B cell (primary cell): Measurements from ENCODE around the gene FFAR2.

Experiments used
- EZH2 ChIP-seq: IDR thresholded peaks from 2 replicates; pipeline ENCODE4 v1.6.1; 2012; ENCODE audit warnings: borderline replicate concordance, low read depth, mild to moderate bottlenecking, moderate library complexity, low read length; ENCODE audit not compliant: insufficient read depth, poor library complexity, severe bottlenecking
- TF ChIP-seq, protein P1 (sequence below): fragments of 200-600 bp; IDR thresholded peaks from one replicate; pipeline ENCODE4 v1.8.0; 2022; ENCODE audit warnings: antibody characterized with exemption, mild to moderate bottlenecking

DNA sequence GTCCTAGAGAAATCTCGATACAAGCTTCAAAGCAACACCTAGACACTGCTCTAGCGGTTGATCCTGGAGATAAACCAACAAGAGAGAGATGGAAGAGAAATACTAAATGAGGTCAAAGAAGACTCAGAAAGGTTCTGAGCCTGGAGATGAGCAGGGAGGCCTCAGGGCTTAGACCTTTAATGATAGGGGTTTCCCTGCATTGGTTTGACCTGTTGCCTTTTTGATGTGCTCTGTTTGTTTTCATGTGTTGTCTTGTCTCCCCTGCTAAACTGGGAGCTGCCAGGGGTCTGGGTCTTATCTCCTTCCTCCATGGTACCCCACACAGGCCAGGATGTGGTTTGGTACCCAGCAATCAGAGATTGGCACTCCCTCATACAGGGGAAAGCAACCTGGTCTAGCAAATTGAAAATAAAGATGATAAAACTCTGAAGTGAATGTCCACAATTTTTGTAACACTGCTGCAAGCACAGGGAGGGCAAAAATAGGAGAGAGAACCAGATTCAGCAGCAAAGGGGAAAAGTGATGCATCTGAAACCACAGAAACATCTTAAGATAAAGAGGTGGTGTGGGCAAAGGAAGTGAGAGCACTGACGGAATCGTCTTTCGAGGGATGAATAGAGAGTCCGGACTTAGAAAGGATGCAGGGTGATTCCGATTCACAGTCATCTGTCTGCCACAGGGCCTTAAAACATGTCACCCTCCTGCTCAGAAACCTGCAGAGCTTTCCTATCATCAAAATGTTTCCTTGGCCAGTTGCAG, 3.5 kb downstream of the FFAR2 start:
- no peak for TF ChIP-seq EZH2
- TF ChIP-seq, protein P1, sequence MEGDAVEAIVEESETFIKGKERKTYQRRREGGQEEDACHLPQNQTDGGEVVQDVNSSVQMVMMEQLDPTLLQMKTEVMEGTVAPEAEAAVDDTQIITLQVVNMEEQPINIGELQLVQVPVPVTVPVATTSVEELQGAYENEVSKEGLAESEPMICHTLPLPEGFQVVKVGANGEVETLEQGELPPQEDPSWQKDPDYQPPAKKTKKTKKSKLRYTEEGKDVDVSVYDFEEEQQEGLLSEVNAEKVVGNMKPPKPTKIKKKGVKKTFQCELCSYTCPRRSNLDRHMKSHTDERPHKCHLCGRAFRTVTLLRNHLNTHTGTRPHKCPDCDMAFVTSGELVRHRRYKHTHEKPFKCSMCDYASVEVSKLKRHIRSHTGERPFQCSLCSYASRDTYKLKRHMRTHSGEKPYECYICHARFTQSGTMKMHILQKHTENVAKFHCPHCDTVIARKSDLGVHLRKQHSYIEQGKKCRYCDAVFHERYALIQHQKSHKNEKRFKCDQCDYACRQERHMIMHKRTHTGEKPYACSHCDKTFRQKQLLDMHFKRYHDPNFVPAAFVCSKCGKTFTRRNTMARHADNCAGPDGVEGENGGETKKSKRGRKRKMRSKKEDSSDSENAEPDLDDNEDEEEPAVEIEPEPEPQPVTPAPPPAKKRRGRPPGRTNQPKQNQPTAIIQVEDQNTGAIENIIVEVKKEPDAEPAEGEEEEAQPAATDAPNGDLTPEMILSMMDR = no peak
